ENCODE measurements around the gene NUDT17.

The NUDT17 gene

GRCh38 chr1:145892486-145893087 lies 47.2 kb downstream of the NUDT17 start:
- POLR2A ChIA-PET: interaction anchor here (0.6 to 1.2 kb wide), 2 partner anchors 35 to 79 kb away, joined by 3 to 7 read pairs; partner anchors contain the start of gene RBM8A
- CTCF ChIA-PET: interaction anchor here (0.7 to 4.5 kb wide), 29 partner anchors 9 to 129 kb away, joined by 3 to 75 read pairs (median 7); partner anchors contain the start of genes ANKRD34A, HJV, ITGA10 and LIX1L
- no peak for DNase-seq (ENCODE audit: extremely low spot score)
- no peak for TF ChIP-seq CTCF (IDR thresholded peaks at IDR 0.05; ENCODE audit: control extremely low read depth, extremely low read depth, low read depth, missing control alignments)

- POLR2A ChIA-PET: interaction anchor here (0.6 kb wide), 1 partner anchor 78 kb away, joined by 7 read pairs; no protein-coding TSS in a partner anchor
Measured at GRCh38 chr1:145893306-145894055, 48.1 kb downstream of the NUDT17 start.

GRCh38 chr1:145895471-145895870 lies 50.0 kb downstream of the NUDT17 start:
- no peak for TF ChIP-seq CTCF (IDR thresholded peaks at IDR 0.05; ENCODE audit: control extremely low read depth, extremely low read depth, low read depth, missing control alignments)
- CTCF ChIA-PET: interaction anchor here (1.1 to 5.3 kb wide), 8 partner anchors 9 to 112 kb away, joined by 3 to 44 read pairs (median 6); partner anchors contain the start of genes ITGA10, NUDT17 and PIAS3
- POLR2A ChIA-PET: no interaction called here
- DNase-seq (ENCODE audit: extremely low spot score): no peak

More at GRCh38 chr1:145893306-145894055, 48.1 kb downstream of the NUDT17 start:
- CTCF ChIA-PET: interaction anchor here (0.8 to 5.3 kb wide), 15 partner anchors 9 to 122 kb away, joined by 3 to 70 read pairs (median 14); partner anchors contain the start of genes ANKRD34A, ITGA10, NUDT17 and PIAS3
- no peak for DNase-seq (ENCODE audit: extremely low spot score)
- TF ChIP-seq CTCF (IDR thresholded peaks at IDR 0.05; ENCODE audit: control extremely low read depth, extremely low read depth, low read depth, missing control alignments): no peak

- no peak for TF ChIP-seq CTCF (IDR thresholded peaks at IDR 0.05; ENCODE audit: control extremely low read depth, extremely low read depth, low read depth, missing control alignments)
- CTCF ChIA-PET: interaction anchor here (1.6 to 5.3 kb wide), 2 partner anchors 10 to 52 kb away, joined by 5 to 44 read pairs; partner anchors contain the start of genes ITGA10 and NUDT17
- no peak for DNase-seq (ENCODE audit: extremely low spot score)
- POLR2A ChIA-PET: no interaction called here
Measured at GRCh38 chr1:145897969-145898368, 52.5 kb downstream of the NUDT17 start.
